ENCODE measurements around the gene GRAMD2B.
"Not testable (repeated sequence)": the region's sequence is repeated elsewhere in the genome, so short reads cannot be mapped to it uniquely, and the experiment has no call there.

The GRAMD2B gene

GRCh38 chr5:126385524-126386502 lies 37.4 kb upstream of the GRAMD2B start:
- no peak overlapping the region for H3K27ac ChIP-seq
- no peak for TF ChIP-seq CTCF (conservative IDR thresholded peaks at IDR 0.05)

- TF ChIP-seq CTCF (conservative IDR thresholded peaks at IDR 0.05), result no peak
Measured at GRCh38 chr5:126389179-126389578, 34.0 kb upstream of the GRAMD2B start.

GRCh38 chr5:126390051-126390450 lies 33.2 kb upstream of the GRAMD2B start:
- TF ChIP-seq CTCF (conservative IDR thresholded peaks at IDR 0.05), result no peak
- H3K27ac ChIP-seq, result no peak overlapping the region

More at GRCh38 chr5:126389179-126389578, 34.0 kb upstream of the GRAMD2B start:
- no peak overlapping the region for H3K27ac ChIP-seq

- no peak for TF ChIP-seq CTCF (conservative IDR thresholded peaks at IDR 0.05)
- H3K27ac ChIP-seq, result no peak overlapping the region
Measured at GRCh38 chr5:126391386-126391785, 31.8 kb upstream of the GRAMD2B start.

GRCh38 chr5:126394211-126394788 lies 28.9 kb upstream of the GRAMD2B start:
- TF ChIP-seq CTCF (conservative IDR thresholded peaks at IDR 0.05), result no peak

GRCh38 chr5:126395198-126395597 lies 28.0 kb upstream of the GRAMD2B start:
- H3K27ac ChIP-seq, result no peak overlapping the region
- TF ChIP-seq CTCF (conservative IDR thresholded peaks at IDR 0.05), result no peak

More at GRCh38 chr5:126394211-126394788, 28.9 kb upstream of the GRAMD2B start:
- H3K27ac ChIP-seq, result no peak overlapping the region

- TF ChIP-seq CTCF (conservative IDR thresholded peaks at IDR 0.05), result no peak
- H3K27ac ChIP-seq, result no peak overlapping the region
Measured at GRCh38 chr5:126395605-126396004, 27.6 kb upstream of the GRAMD2B start.

- H3K27ac ChIP-seq, result not testable (repeated sequence)
Measured at GRCh38 chr5:126396721-126397120, 26.5 kb upstream of the GRAMD2B start.

Measured in VCaP (cell line).